HepG2 (cell line): ENCODE measurements around the gene AMBRA1.
A peak's percentile ranks its signal among the peaks of the same experiment; 100 is the strongest.

ENCODE experiments used
- KLF12 ChIP-seq: sonication (generic); formaldehyde crosslinking; IDR thresholded peaks from 2 replicates; pipeline ENCODE4 v1.4.0; 2020; ENCODE audit warnings: missing genetic modification reagents, borderline replicate concordance
- TAF1 ChIP-seq: sonication (generic); formaldehyde crosslinking; IDR thresholded peaks from 2 replicates; pipeline ENCODE4 v1.4.0; 2020; ENCODE audit warnings: missing genetic modification reagents
- TF ChIP-seq, protein P1 (sequence below): sonication (generic); formaldehyde crosslinking; IDR thresholded peaks from 2 replicates; pipeline ENCODE4 v1.5.0; 2020; ENCODE audit warnings: mild to moderate bottlenecking, missing genetic modification reagents, moderate library complexity

GRCh38 chr11:46352063-46352841 lies 241.6 kb downstream of the AMBRA1 start:
- TF ChIP-seq TAF1 (CRISPR knock-in tag) (no peak), KLF12 (no peak)
- TF ChIP-seq, protein P1, sequence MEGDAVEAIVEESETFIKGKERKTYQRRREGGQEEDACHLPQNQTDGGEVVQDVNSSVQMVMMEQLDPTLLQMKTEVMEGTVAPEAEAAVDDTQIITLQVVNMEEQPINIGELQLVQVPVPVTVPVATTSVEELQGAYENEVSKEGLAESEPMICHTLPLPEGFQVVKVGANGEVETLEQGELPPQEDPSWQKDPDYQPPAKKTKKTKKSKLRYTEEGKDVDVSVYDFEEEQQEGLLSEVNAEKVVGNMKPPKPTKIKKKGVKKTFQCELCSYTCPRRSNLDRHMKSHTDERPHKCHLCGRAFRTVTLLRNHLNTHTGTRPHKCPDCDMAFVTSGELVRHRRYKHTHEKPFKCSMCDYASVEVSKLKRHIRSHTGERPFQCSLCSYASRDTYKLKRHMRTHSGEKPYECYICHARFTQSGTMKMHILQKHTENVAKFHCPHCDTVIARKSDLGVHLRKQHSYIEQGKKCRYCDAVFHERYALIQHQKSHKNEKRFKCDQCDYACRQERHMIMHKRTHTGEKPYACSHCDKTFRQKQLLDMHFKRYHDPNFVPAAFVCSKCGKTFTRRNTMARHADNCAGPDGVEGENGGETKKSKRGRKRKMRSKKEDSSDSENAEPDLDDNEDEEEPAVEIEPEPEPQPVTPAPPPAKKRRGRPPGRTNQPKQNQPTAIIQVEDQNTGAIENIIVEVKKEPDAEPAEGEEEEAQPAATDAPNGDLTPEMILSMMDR (CRISPR knock-in tag) = peak; percentile 74
